Memory B cell (primary cell): ENCODE results near the gene C15orf40.
"Not testable (repeated sequence)": the region's sequence is repeated elsewhere in the genome, so short reads cannot be mapped to it uniquely, and the experiment has no call there.

Experiments used
- ATAC-seq: fragments of 150-1000 bp; cut with Tn5 transposase; 2 replicates; pipeline ENCODE4 v1.10.0; 2021; ENCODE audit warnings: low read depth, mild to moderate bottlenecking, moderate library complexity
- DNase-seq, 2 donors: peaks; one replicate each; pipeline ENCODE4 v3.0.0; 2022; ENCODE audit warnings: low spot score in 2 of 2
- H3K27ac Mint-ChIP-seq: one replicate; pipeline ENCODE4 v1.8.0; 2022; ENCODE audit warnings: mild to moderate bottlenecking, moderate library complexity, mixed read lengths
- H3K27me3 Mint-ChIP-seq: one replicate; pipeline ENCODE4 v1.8.0; 2022; ENCODE audit warnings: mixed read lengths
- H3K36me3 Mint-ChIP-seq: one replicate; pipeline ENCODE4 v1.8.0; 2022; ENCODE audit warnings: mild to moderate bottlenecking, mixed read lengths
- H3K4me1 Mint-ChIP-seq: one replicate; pipeline ENCODE4 v1.8.0; 2022; ENCODE audit warnings: mixed read lengths
- H3K4me3 Mint-ChIP-seq: one replicate; pipeline ENCODE4 v1.8.0; 2022; ENCODE audit warnings: mild to moderate bottlenecking, moderate library complexity, mixed read lengths
- H3K9me3 Mint-ChIP-seq: one replicate; pipeline ENCODE4 v1.8.0; 2022; ENCODE audit warnings: mixed read lengths

The C15orf40 gene

DNA sequence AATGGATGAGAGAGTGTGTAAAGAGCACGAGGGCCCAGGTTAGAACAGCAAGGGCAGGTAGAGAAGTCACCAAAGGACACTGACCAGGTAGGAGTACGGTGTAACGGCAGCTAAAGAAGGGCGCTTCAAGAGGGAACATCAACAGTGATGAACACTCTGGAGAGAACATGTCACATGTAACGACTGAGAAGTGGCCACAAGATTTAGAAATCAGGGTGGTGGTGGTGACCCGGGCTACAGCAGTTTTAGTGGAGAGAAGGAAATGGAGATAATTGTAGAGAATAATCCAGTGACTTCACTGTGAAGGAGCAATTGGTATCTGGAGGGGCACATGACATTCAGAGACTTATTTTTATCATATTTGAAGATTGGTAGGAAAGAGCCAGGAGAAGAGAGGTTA lies 1.2 kb upstream of the C15orf40 start:
- Mint-ChIP-seq H3K9me3 (no peaks in the 10 kb centered on the region), H3K4me1 (peaks cover 30% of the 10 kb centered on the region), H3K36me3 (peaks cover 1% of the 10 kb centered on the region), H3K27me3 (no peaks in the 10 kb centered on the region), H3K4me3 (no peak overlapping the region), H3K27ac (no peak overlapping the region)
- DNase-seq, result no peak
- no peak for ATAC-seq

DNA sequence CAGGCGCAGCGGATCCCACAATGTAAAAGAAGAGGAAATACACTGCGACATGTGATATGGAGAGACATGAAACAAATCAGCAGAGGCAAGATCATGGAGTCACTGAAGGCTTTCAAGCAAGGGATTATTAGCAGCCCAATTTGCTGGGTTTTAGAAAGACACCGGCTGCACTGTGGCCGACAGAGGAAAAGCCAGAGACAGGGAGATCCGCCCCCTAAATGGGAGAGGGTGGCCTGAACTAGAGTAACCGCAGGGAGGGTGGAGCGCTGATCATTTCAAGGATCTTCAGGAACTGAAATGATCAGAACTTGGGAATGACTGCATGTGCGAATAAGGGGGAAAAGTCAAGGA lies 612 bp upstream of the C15orf40 start:
- Mint-ChIP-seq H3K36me3 (peaks cover 4% of the 10 kb centered on the region), H3K9me3 (no peaks in the 10 kb centered on the region), H3K4me1 (peaks cover 33% of the 10 kb centered on the region), H3K27ac (peak overlapping the region; percentile 87), H3K4me3 (peak overlapping the region; percentile 97), H3K27me3 (no peaks in the 10 kb centered on the region)
- ATAC-seq, result no peak
- DNase-seq, result no peak

DNA sequence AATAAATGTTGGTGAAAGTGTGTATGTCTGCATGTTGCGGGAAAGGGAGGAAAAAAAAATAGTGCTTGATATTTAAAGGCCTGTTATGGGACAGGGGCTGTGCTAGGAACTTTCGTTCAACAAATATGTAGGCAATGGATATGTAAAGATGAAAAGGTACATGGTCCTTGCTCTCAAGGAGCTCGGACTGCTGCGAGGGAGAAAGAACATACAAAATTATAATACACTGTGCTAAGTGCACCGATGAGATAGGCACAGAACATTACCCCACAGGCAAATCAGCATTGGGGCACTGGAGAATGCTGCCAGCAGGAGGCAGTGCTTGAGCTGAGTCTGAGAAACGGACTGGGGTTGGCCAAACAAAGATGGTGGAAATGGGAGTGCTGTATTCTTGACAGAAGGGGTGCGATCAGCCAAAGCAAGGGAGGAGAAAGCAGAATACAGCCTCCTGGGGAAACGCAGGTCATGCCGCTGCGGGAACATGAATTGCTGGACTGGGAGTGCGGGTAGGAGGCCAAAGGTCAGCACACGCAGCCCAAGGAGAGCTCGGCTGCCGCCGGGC lies 649 bp downstream of the C15orf40 start:
- peaks cover 34% of the 10 kb centered on the region for H3K4me1 Mint-ChIP-seq

DNA sequence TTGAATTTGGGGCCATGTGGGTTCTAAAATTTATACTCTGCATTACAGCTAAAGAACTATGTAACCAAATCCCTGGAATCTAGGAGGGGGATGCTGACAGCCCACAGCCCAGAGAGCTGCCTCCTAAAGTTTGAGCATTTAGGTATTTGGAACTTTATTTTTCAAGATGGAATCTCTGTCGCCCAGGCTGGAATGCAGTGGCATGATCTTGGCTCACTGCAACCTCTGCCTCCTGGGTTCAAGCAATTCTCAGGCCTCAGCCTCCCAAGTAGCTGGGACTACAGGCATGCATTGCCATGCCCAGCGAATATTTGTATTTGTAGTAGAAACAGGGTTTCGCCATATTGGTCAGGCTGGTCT lies 10.8 kb downstream of the C15orf40 start:
- H3K36me3 Mint-ChIP-seq, H3K4me1 Mint-ChIP-seq, DNase-seq, H3K4me3 Mint-ChIP-seq, H3K9me3 Mint-ChIP-seq, ATAC-seq, H3K27me3 Mint-ChIP-seq: not testable (repeated sequence)
- H3K27ac Mint-ChIP-seq, result peak overlapping the region; percentile 62

More for the DNA sequence above, 649 bp downstream of the C15orf40 start:
- Mint-ChIP-seq H3K27me3 (no peaks in the 10 kb centered on the region), H3K9me3 (no peaks in the 10 kb centered on the region), H3K27ac (peak overlapping the region; percentile 87), H3K36me3 (peaks cover 5% of the 10 kb centered on the region), H3K4me3 (peak overlapping the region; percentile 97)
- DNase-seq (peak; percentile 52 to 62), ATAC-seq (peak; percentile 66)

DNA sequence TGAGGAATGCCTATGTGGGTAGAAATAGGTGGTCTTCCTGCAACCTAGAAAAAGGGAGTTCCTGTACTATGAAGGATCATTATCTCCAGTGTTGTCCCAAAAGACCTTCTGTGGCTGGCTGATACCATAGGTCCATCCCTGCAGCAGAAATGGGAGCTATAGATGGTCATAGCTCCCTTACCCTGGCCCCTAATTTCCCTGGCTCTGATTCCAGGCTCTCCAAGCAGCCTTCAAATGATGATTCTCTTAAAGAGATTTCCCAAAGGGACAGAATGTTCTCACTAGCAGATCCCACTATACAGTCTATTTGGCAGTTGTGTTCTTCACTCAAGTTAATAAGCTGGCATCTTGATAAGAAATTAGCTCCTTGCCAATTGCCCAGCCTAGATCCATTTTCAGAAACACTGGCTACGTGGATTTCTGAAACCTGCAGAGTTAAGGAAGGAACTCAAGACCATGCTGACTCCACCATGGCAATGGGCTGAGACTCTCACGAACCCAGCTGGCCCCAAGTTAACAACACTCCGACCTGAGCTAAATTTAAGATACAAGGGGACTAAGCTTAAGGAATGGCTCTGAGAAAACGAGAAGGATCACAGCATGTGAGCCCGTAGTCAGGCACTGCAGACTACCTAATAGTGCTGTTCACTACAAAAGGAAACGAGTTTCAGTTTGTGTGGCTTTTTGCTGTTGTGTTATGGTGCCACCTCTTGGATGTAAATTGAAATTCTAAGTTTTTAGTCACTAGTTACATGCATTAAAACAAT lies 11.4 kb downstream of the C15orf40 start:
- peak; percentile 27 to 36 for DNase-seq

DNA sequence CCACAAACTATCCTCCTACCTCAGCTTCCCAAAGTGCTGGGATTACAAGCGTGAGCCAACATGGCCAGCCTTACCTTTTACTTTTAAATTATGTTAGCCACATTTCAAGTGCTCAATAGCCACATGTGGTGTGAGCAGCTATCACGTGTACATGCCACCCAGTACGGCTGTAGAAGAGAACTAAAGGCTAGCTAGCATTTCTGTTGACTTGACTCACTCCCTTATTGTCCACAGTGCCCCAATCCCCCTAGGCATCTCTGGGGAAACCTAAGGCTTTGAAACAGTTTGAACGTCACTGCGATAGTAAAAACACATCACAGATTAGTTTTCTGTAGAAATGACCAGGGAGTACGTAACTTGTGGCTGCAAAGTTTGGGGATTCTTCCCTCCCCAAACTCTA lies 12.0 kb downstream of the C15orf40 start:
- Mint-ChIP-seq H3K4me1 (peaks cover 6% of the 10 kb centered on the region), H3K9me3 (no peaks in the 10 kb centered on the region), H3K36me3 (no peaks in the 10 kb centered on the region), H3K27ac (no peak overlapping the region), H3K27me3 (no peaks in the 10 kb centered on the region), H3K4me3 (no peak overlapping the region)
- DNase-seq, result no peak
- ATAC-seq, result no peak

More for the DNA sequence above, 11.4 kb downstream of the C15orf40 start:
- Mint-ChIP-seq H3K4me1 (peaks cover 6% of the 10 kb centered on the region), H3K9me3 (no peaks in the 10 kb centered on the region), H3K36me3 (no peaks in the 10 kb centered on the region), H3K27me3 (no peaks in the 10 kb centered on the region), H3K4me3 (peak overlapping the region; percentile 63), H3K27ac (peak overlapping the region; percentile 62)
- ATAC-seq, result peak; percentile 80

DNA sequence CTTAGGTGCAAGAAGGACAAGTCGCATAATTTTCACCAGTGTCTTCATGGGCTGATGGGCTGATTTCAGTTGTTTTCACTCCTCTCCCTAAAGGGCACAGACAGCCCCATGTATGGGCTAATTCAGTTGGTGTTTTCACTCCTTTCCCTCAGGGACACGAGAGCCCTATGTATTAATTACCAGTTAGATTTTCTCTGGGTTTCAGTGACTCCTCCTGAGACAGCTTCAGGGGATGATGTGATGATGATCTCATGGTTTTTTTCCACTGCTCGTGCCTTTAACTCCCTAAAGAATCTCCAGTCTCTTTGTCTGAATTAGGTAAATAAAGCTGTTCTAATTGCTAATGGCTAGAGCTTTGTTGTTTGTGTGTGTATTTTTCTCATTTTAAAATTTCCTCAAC lies 15.5 kb downstream of the C15orf40 start:
- Mint-ChIP-seq H3K4me3 (no peak overlapping the region), H3K27ac (no peak overlapping the region), H3K36me3 (peaks cover 2% of the 10 kb centered on the region), H3K9me3 (no peaks in the 10 kb centered on the region), H3K4me1 (peaks cover 6% of the 10 kb centered on the region), H3K27me3 (no peaks in the 10 kb centered on the region)
- DNase-seq (no peak), ATAC-seq (no peak)

DNA sequence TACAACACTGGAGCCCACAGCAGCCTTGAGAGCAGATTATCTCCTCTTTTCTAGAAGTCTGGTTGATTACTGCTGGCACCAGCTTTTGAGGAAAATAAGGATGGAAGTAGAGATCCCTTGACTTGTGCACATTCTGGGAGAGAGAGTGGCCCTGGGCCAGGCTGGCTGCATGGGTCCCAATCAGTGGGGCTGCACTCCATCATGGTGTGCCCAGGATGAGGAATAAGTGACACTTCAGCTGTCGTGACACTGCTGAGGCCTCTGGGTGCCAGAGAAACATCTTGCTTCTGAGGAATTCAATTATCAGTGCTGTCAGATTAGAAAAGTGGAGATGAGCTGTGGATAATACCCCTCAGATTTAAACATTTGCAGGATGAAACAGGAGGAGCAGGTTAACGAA lies 16.4 kb downstream of the C15orf40 start:
- H3K4me1 Mint-ChIP-seq, result peaks cover 3% of the 10 kb centered on the region
- ATAC-seq, result no peak
- no peaks in the 10 kb centered on the region for H3K9me3 Mint-ChIP-seq
- H3K27ac Mint-ChIP-seq, result no peak overlapping the region
- peaks cover 6% of the 10 kb centered on the region for H3K36me3 Mint-ChIP-seq
- H3K27me3 Mint-ChIP-seq, result no peaks in the 10 kb centered on the region
- DNase-seq, result no peak
- no peak overlapping the region for H3K4me3 Mint-ChIP-seq

DNA sequence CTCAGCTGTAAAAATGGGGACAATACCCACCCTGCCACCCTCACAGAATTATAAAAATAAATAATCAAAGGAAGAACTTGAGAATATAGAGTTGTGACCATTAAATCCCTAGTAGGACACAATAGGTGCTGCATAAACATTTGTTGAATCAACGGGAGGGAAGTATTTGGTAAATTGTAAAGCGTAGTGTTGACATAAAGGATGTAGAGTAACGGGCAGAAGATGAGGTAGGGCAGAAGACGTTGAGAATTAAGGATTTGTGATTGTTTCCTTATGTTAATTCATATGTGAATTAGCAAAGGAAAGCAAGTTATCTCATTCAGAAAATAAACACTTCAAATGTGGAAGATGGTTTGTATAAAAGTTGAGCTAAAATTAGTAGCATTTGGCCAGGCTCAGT lies 18.3 kb downstream of the C15orf40 start:
- H3K4me3 Mint-ChIP-seq, result no peak overlapping the region
- no peaks in the 10 kb centered on the region for H3K4me1 Mint-ChIP-seq
- H3K27me3 Mint-ChIP-seq, result no peaks in the 10 kb centered on the region
- H3K36me3 Mint-ChIP-seq, result peaks cover 8% of the 10 kb centered on the region
- ATAC-seq (no peak), DNase-seq (no peak)
- no peak overlapping the region for H3K27ac Mint-ChIP-seq
- H3K9me3 Mint-ChIP-seq, result no peaks in the 10 kb centered on the region

DNA sequence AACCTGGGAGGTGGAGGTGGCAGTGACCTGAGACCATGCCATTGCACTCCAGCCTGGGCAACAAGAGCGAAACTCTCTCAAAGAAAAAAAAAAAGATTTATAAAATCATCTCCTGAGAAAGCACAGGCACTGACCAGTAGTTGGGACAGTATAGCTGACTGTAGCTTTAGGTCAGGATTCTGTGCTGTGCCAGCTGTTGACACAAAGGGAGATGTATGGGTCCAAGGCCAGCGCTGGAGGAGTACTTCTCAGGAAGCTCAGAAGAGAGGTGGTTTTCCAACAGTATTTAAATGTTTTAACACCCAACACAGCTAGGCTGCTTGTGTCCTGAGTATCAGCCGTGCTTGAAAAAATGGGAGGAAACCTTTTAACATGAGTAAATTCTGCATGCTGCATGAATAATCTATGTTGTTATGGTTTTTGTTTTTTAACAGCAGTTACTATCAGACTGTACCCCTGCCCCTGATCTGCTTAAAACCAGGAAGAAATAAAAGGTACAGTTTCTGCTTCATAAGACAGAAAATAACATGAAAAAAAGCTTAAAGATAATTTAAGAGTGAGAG lies 18.9 kb downstream of the C15orf40 start:
- no peaks in the 10 kb centered on the region for H3K4me1 Mint-ChIP-seq
- H3K27me3 Mint-ChIP-seq, result no peaks in the 10 kb centered on the region
- no peak overlapping the region for H3K4me3 Mint-ChIP-seq
- no peak for DNase-seq
- no peak for ATAC-seq
- H3K27ac Mint-ChIP-seq, result no peak overlapping the region
- H3K36me3 Mint-ChIP-seq, result peaks cover 9% of the 10 kb centered on the region
- no peaks in the 10 kb centered on the region for H3K9me3 Mint-ChIP-seq

DNA sequence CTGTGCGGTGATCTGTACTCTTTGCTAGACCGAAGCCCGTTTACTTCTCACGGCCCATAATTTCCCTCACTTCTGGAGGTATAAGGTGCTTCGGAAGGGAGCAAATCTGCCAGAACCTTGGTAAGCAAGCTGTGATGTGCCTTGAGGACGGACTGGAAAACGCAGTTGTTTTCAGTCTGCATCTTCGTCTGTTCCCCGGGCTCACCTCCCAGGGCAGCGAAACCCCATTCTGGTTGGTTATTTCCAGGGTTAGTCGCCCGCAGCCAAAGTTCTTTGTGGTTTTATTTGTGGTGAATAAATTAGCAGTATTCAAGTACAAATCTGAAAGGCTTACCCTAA lies 25.0 kb downstream of the C15orf40 start:
- ATAC-seq, result peak; percentile 29
- no peak for DNase-seq
- H3K27me3 Mint-ChIP-seq, result no peaks in the 10 kb centered on the region
- H3K4me1 Mint-ChIP-seq, result peaks cover 8% of the 10 kb centered on the region
- H3K36me3 Mint-ChIP-seq, result peaks cover 8% of the 10 kb centered on the region
- H3K9me3 Mint-ChIP-seq, result no peaks in the 10 kb centered on the region
- H3K27ac Mint-ChIP-seq, result peak overlapping the region; percentile 97
- H3K4me3 Mint-ChIP-seq, result peak overlapping the region; percentile 98

DNA sequence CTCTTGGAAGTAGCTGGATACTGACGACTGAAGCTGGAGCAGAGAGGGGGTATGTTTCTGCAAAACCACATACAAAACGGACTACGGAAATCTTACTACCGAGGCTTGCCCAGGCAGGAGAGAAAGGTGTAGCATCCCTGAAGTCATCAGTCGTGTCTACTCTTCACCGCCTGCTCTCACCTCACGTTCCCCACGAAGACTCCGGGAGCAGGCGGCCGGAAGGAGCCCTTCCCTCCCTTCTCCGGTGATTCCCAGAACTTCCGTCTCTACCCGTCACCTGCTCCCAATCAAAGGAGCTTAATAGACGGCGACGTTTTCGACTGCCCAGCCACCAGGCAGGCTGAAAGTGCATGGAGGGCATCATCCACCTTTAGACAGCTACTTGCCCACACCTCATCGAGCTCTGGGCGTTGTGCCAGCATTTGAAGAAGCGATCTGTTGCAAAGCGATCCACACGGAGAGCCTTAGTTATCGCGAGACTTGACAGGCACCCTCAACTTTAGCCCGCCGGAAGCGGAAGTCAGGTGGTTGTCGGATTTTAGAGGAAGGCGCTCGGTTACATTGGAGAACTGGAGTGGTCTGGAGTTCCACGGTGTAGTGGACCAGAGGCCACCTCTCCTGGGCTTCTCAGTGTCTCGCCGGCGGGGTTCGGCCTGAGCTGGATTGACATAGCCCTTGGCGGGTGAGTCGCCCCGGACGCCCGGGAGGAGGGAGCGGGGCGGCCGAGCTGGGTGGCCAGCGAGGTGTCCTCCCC lies 25.6 kb downstream of the C15orf40 start, which contains the start of gene RAMAC:
Gene RAMAC, plus strand, starts transcription at position 523 of the 754 bp plus-strand sequence. CDS start 2,809 bp downstream, outside the sequence.
- H3K4me3 Mint-ChIP-seq, result peak within 1 kb of the TSS; percentile 98
- ATAC-seq (peak; percentile 95), DNase-seq (peak; percentile 79 to 91)
- H3K36me3 Mint-ChIP-seq, result peaks cover 8% of the 10 kb centered on the region
- no peaks in the 10 kb centered on the region for H3K9me3 Mint-ChIP-seq
- H3K4me1 Mint-ChIP-seq, result peaks cover 8% of the 10 kb centered on the region
- no peaks in the 10 kb centered on the region for H3K27me3 Mint-ChIP-seq
- H3K27ac Mint-ChIP-seq, result peak within 1 kb of the TSS; percentile 97

DNA sequence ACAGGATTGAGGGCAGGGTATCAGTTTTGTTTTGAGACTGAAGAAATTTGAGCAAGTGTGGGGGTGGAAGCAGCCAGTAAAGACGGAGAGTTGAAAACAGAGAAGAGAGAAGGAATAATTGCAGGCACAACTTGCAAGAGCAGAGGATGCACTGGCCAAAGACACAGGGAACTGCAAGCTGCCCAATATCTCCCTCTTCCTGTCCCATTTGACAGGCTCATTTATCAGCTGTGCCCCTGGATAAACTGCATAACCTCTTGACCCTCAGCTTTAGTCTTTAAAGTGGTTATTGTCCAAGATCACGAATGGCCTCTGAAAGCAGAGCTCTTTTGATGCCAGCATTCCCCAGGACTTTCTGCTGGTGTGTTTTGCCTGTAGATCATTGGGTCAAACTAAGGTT lies 30.5 kb downstream of the C15orf40 start:
- H3K4me3 Mint-ChIP-seq, result no peak overlapping the region
- H3K27me3 Mint-ChIP-seq, result no peaks in the 10 kb centered on the region
- H3K27ac Mint-ChIP-seq, result no peak overlapping the region
- DNase-seq, result no peak
- H3K36me3 Mint-ChIP-seq, result peaks cover 3% of the 10 kb centered on the region
- H3K9me3 Mint-ChIP-seq, result no peaks in the 10 kb centered on the region
- ATAC-seq, result no peak
- peaks cover 7% of the 10 kb centered on the region for H3K4me1 Mint-ChIP-seq

DNA sequence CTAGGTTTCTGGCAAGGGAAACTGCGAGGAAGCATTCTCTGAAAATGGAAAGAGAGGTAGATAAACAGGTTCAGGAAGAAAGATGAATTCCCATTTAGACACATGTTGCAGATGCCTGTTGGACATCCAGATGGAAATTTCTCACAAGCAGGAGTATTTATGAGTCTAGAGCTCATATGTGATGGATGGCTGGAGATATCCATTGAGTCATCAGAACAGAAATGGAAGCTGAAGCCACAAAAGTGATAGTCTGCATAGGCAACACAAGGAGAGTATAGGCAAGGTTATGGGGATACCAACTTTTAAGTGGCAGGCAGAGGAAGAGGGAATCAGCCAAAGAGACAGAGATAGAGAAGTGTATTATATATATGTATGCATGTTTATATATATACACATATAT lies 31.7 kb downstream of the C15orf40 start:
- ATAC-seq (no peak), DNase-seq (no peak)
- Mint-ChIP-seq H3K9me3 (no peaks in the 10 kb centered on the region), H3K27ac (no peak overlapping the region), H3K4me3 (no peak overlapping the region), H3K36me3 (peaks cover 3% of the 10 kb centered on the region), H3K27me3 (no peaks in the 10 kb centered on the region), H3K4me1 (no peaks in the 10 kb centered on the region)
